AG09309 (cell line): ENCODE data around the gene NUDT3.

Source experiments
- DNase-seq: peaks from one replicate; pipeline ENCODE4 v3.0.0-alpha.2; 2010; ENCODE audit warnings: low read depth
- H3K4me3 ChIP-seq: 2 replicates; pipeline ENCODE4 v1.5.1; 2011; ENCODE audit warnings: mild to moderate bottlenecking, low read depth, low read length, moderate library complexity; ENCODE audit not compliant: control insufficient read depth
- TF ChIP-seq, protein P1 (sequence below): IDR thresholded peaks from 2 replicates; pipeline ENCODE4 v1.5.1; 2011; ENCODE audit warnings: mild to moderate bottlenecking, low read depth, low read length, inconsistent platforms; ENCODE audit not compliant: insufficient read depth, control insufficient read depth; ENCODE audit errors: missing control alignments

Gene NUDT3

DNA sequence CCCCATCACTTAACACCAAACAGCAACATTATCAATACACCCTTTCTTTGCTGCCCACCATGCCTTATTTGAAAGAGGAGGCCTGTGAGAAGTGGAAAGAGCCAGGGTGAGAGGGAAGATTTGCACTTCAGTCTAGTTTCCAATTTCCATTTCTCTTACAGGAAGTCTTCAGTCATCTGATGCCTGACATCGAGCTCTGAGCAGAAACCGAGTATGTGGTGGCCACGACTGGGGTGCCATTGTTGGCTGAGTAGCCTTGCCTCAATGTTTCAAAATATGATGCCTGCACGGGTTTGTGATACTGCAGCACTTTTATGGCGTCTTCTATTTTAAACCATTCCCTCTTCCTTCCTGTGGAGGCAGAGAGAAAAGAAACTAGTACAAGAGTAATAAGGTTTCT lies 103.9 kb downstream of the NUDT3 start:
- DNase-seq: no peak
- TF ChIP-seq, protein P1, sequence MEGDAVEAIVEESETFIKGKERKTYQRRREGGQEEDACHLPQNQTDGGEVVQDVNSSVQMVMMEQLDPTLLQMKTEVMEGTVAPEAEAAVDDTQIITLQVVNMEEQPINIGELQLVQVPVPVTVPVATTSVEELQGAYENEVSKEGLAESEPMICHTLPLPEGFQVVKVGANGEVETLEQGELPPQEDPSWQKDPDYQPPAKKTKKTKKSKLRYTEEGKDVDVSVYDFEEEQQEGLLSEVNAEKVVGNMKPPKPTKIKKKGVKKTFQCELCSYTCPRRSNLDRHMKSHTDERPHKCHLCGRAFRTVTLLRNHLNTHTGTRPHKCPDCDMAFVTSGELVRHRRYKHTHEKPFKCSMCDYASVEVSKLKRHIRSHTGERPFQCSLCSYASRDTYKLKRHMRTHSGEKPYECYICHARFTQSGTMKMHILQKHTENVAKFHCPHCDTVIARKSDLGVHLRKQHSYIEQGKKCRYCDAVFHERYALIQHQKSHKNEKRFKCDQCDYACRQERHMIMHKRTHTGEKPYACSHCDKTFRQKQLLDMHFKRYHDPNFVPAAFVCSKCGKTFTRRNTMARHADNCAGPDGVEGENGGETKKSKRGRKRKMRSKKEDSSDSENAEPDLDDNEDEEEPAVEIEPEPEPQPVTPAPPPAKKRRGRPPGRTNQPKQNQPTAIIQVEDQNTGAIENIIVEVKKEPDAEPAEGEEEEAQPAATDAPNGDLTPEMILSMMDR: no peak
- H3K4me3 ChIP-seq: no peak overlapping the region

DNA sequence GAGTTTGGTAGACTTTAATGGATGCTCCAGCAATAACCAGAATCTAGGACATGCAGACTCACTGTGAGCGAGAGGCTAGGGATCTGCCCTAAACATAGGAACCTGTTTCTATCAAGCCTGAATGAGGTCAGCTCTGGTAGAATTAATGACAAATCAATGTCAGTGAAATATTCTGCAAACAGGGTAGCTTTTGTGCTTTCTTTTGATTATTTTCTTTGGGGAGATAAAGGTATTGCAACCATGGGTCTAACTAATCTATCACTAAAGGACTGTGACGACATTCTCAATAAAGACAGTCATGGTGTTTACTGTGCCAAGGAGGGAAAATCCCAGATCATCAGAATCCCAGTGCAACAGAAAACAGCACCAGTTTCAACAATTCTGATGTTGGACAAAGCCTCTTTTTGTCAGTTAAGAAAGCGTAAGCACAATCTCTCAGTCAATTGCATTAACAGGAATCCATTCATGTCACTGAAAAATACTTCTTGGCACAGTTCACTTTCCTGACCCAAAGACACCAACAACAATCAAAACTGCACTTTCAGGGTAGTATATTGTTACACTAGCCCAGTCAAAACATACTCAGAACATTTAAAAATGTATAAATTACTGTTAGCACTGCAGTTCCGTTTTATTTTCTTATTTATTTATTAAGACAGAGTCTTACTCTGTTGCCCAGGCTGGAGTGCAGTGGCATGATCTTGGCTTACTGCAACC lies 106.9 kb downstream of the NUDT3 start:
- DNase-seq: no peak
- no peak overlapping the region for H3K4me3 ChIP-seq
- TF ChIP-seq, protein P1: no peak

DNA sequence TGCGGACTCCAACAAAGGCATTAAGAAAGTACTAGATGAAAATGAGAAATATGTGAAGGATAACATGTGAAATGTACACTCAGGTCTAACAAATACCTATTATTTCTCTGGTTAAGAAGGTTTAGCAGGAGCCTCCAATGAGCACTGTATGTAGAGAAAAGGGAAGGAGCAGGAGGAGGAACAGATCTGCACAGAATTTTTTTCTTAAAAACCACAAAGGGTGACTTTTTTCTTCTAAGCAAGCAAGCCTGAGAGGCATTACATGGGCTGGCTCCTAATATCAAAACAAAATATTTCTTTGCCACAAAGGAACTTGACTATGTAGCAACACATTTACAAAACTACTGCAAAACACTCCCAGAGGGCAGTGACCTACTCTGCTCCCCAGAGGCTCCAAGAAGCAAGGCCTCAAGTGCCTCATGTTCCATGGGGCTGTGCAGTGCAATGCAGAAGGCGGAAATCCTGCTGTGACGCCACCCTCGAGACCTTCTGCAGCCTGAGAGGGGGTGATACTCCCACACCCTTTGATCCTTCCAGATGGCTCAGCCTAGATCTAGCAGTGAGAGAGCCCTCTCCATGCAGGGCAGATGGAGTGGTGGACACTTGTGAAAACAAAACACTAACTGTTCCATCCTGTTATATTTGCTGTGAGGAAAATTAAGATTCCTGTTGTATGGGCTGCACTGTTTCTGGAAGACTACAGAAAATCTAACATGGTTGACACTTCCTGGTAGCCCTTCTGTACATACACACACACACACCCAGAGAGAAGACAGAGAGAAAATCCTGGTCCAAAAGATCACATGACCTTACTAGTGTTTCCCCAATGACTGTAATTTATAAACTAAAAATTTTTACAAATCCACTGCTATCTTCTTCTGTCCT lies 107.7 kb downstream of the NUDT3 start:
- TF ChIP-seq, protein P1: no peak
- peak; percentile 50 for DNase-seq
- no peak overlapping the region for H3K4me3 ChIP-seq

DNA sequence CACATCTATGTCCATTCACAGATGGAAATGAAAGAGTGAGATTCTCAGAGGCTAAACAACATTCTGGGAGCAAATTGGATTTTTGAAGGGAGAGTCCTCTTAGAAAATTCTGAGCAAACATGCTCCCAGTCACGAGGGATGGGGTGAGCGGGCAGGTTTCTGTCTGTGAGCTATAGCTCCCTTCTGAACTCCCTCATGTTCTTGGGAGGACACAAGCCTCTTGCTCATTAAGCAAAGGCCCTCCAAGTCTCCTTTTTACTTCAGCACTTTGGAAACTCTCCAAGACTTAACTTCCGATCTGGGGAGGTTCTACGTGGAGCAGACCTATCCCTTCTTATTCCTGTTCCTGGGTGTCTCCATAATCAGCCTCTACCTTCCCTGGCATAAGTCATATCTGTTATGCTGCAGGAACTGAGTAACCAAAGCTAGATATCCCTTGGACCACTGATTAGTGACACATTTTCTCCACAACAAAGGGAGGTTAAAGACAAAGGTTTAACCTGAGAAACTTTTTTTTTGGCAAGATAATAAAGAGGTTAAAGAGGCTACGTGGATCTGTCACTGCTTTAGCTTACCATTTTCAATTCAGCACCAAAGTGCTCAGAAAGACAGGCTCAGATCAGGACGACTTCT lies 110.7 kb downstream of the NUDT3 start:
- DNase-seq: no peak
- no peak overlapping the region for H3K4me3 ChIP-seq
- TF ChIP-seq, protein P1: no peak

DNA sequence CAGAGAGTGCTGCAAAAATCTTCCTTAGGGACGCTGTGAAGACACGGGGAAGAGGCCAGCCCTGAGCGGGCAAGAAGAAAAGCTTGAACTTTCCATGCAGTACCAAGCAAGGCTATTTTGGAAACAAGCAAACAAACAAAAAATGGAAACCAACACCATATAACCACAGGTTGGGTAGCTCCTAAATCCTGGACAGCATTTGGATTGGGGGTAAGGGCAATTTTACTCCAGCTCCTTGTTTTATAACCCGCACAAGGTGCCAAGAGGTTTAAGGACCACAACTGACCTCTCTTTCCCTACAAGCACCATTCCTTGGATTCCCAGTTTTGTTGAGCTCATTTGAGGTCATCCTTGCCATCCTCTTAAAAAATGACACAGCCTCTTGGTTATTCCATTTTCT lies 112.3 kb downstream of the NUDT3 start:
- H3K4me3 ChIP-seq: no peak overlapping the region
- TF ChIP-seq, protein P1: no peak
- DNase-seq: no peak

DNA sequence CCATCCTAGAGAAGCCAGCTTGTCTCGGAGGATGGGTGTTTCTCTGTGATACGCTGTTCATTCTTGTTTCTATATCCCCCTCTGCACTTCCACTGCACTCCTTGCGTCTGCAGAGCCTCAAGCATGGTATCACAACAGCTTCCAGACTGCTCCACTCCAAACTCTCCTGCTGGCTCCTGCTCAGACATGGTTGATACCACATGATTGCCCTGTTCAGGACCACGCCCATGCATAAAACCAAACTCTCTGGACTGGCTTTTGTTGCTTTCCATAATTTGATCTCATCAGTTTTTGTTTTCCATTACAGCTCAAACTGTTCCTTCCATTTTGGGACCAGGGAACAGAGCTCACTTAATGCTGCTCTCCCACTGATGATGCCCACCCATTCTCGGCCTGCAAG lies 113.6 kb downstream of the NUDT3 start:
- TF ChIP-seq, protein P1: no peak
- H3K4me3 ChIP-seq: no peak overlapping the region
- no peak for DNase-seq
